ENCODE data around the gene SLC10A6. TPM values are rescaled to one million over a fixed set of nuclear protein-coding genes. Genes with fewer than 3 reads are reported as not detected.

SLC10A6 gene
- not detected for total RNA-seq
- polyA plus RNA-seq, result not detected

- H3K9me3 Mint-ChIP-seq, result peaks cover 0 to 4% (median 0%) of the 10 kb centered on the region in 7 donors
- no peak within 1 kb of the TSS for H3K27ac Mint-ChIP-seq
- H3K27me3 ChIP-seq (ENCODE audit: control insufficient read depth, insufficient read depth, low read length), result no peaks in the 10 kb centered on the region
- H3K4me3 Mint-ChIP-seq, result no peak within 1 kb of the TSS
- peaks cover 4% of the 10 kb centered on the region for H3K27me3 Mint-ChIP-seq
- no peaks in the 10 kb centered on the region for H3K4me1 Mint-ChIP-seq
- no peaks in the 10 kb centered on the region for H3K4me1 ChIP-seq (ENCODE audit: control insufficient read depth, insufficient read depth, low read length, poor library complexity, severe bottlenecking)
- H3K4me3 ChIP-seq (ENCODE audit: low read depth, low read length), result no peak within 1 kb of the TSS
- no peak within 1 kb of the TSS for H3K27ac ChIP-seq (ENCODE audit: insufficient read depth, low read length, poor library complexity, severe bottlenecking)
- H3K9me3 ChIP-seq (ENCODE audit: control insufficient read depth in 2 of 2, low read length in 2 of 2), result no peaks in the 10 kb centered on the region
- no peaks in the 10 kb centered on the region for H3K36me3 ChIP-seq (ENCODE audit: control insufficient read depth, insufficient read depth, low read length)
- H3K36me3 Mint-ChIP-seq, result no peaks in the 10 kb centered on the region
- ATAC-seq (ENCODE audit: low read depth in 2 of 2) (no peak), DNase-seq (no peak)
Observed at GRCh38 chr4:86848732-86849619, at the start of gene SLC10A6. SLC10A6 (minus strand) TSS chr4:86849384; CDS start chr4:86849115, 269 bp downstream.

- DNase-seq (no peak), ATAC-seq (ENCODE audit: low read depth in 2 of 2) (no peak)
- H3K36me3 ChIP-seq (ENCODE audit: control insufficient read depth, insufficient read depth, low read length), result no peaks in the 10 kb centered on the region
- Mint-ChIP-seq H3K4me3 (no peak overlapping the region), H3K27me3 (peaks cover 17% of the 10 kb centered on the region), H3K36me3 (no peaks in the 10 kb centered on the region), H3K4me1 (no peaks in the 10 kb centered on the region), H3K27ac (no peak overlapping the region), H3K9me3 (no peaks in the 10 kb centered on the region)
- no peak overlapping the region for H3K27ac ChIP-seq (ENCODE audit: insufficient read depth, low read length, poor library complexity, severe bottlenecking)
- H3K27me3 ChIP-seq (ENCODE audit: control insufficient read depth, insufficient read depth, low read length), result no peaks in the 10 kb centered on the region
- no peaks in the 10 kb centered on the region for H3K9me3 ChIP-seq (ENCODE audit: control insufficient read depth in 2 of 2, low read length in 2 of 2)
- no peak overlapping the region for H3K4me3 ChIP-seq (ENCODE audit: low read depth, low read length)
- H3K4me1 ChIP-seq (ENCODE audit: control insufficient read depth, insufficient read depth, low read length, poor library complexity, severe bottlenecking), result no peaks in the 10 kb centered on the region
Observed at GRCh38 chr4:86898562-86898961, 49.4 kb upstream of the SLC10A6 start.

GRCh38 chr4:86896596-86896995 lies 47.4 kb upstream of the SLC10A6 start:
- no peaks in the 10 kb centered on the region for H3K9me3 ChIP-seq (ENCODE audit: control insufficient read depth in 2 of 2, low read length in 2 of 2)
- Mint-ChIP-seq H3K27ac (no peak overlapping the region), H3K27me3 (peaks cover 15% of the 10 kb centered on the region), H3K36me3 (no peaks in the 10 kb centered on the region), H3K4me3 (no peak overlapping the region), H3K9me3 (no peaks in the 10 kb centered on the region), H3K4me1 (peaks cover 0 to 8% (median 4%) of the 10 kb centered on the region in 4 donors)
- ATAC-seq (ENCODE audit: low read depth in 2 of 2) (no peak), DNase-seq (no peak)
- no peak overlapping the region for H3K4me3 ChIP-seq (ENCODE audit: low read depth, low read length)
- no peaks in the 10 kb centered on the region for H3K36me3 ChIP-seq (ENCODE audit: control insufficient read depth, insufficient read depth, low read length)
- H3K4me1 ChIP-seq (ENCODE audit: control insufficient read depth, insufficient read depth, low read length, poor library complexity, severe bottlenecking), result peaks cover 12% of the 10 kb centered on the region
- no peak overlapping the region for H3K27ac ChIP-seq (ENCODE audit: insufficient read depth, low read length, poor library complexity, severe bottlenecking)
- H3K27me3 ChIP-seq (ENCODE audit: control insufficient read depth, insufficient read depth, low read length), result peaks cover 3% of the 10 kb centered on the region

GRCh38 chr4:86895692-86896488 lies 46.7 kb upstream of the SLC10A6 start:
- Mint-ChIP-seq H3K27me3 (peaks cover 20% of the 10 kb centered on the region), H3K27ac (no peak overlapping the region), H3K4me3 (no peak overlapping the region), H3K9me3 (no peaks in the 10 kb centered on the region), H3K36me3 (no peaks in the 10 kb centered on the region), H3K4me1 (peaks cover 0 to 15% (median 8%) of the 10 kb centered on the region in 4 donors)
- H3K27me3 ChIP-seq (ENCODE audit: control insufficient read depth, insufficient read depth, low read length), result peaks cover 10% of the 10 kb centered on the region
- no peaks in the 10 kb centered on the region for H3K36me3 ChIP-seq (ENCODE audit: control insufficient read depth, insufficient read depth, low read length)
- H3K4me1 ChIP-seq (ENCODE audit: control insufficient read depth, insufficient read depth, low read length, poor library complexity, severe bottlenecking), result peaks cover 14% of the 10 kb centered on the region
- H3K4me3 ChIP-seq (ENCODE audit: low read depth, low read length), result no peak overlapping the region
- ATAC-seq (ENCODE audit: low read depth in 2 of 2), result no peak
- no peaks in the 10 kb centered on the region for H3K9me3 ChIP-seq (ENCODE audit: control insufficient read depth in 2 of 2, low read length in 2 of 2)
- H3K27ac ChIP-seq (ENCODE audit: insufficient read depth, low read length, poor library complexity, severe bottlenecking), result no peak overlapping the region
- DNase-seq, result peak in 2 of 3 donors; percentile 32 to 62

- Histone ChIP-seq H3K4me1 (ENCODE audit: control insufficient read depth, insufficient read depth, low read length, poor library complexity, severe bottlenecking) (peaks cover 14% of the 10 kb centered on the region), H3K4me3 (ENCODE audit: low read depth, low read length) (no peak overlapping the region), H3K36me3 (ENCODE audit: control insufficient read depth, insufficient read depth, low read length) (no peaks in the 10 kb centered on the region), H3K9me3 (ENCODE audit: control insufficient read depth in 2 of 2, low read length in 2 of 2) (no peaks in the 10 kb centered on the region), H3K27ac (ENCODE audit: insufficient read depth, low read length, poor library complexity, severe bottlenecking) (no peak overlapping the region), H3K27me3 (ENCODE audit: control insufficient read depth, insufficient read depth, low read length) (peaks cover 15% of the 10 kb centered on the region)
- DNase-seq, result no peak
- H3K4me3 Mint-ChIP-seq, result no peak overlapping the region
- H3K4me1 Mint-ChIP-seq, result peaks cover 0 to 17% (median 8%) of the 10 kb centered on the region in 4 donors
- no peak for ATAC-seq (ENCODE audit: low read depth in 2 of 2)
- no peak overlapping the region for H3K27ac Mint-ChIP-seq
- peaks cover 30% of the 10 kb centered on the region for H3K27me3 Mint-ChIP-seq
- no peaks in the 10 kb centered on the region for H3K36me3 Mint-ChIP-seq
- H3K9me3 Mint-ChIP-seq, result peaks cover 0 to under 1% (median 0%) of the 10 kb centered on the region in 7 donors
Observed at GRCh38 chr4:86894455-86894854, 45.3 kb upstream of the SLC10A6 start.

- Histone ChIP-seq H3K9me3 (ENCODE audit: control insufficient read depth in 2 of 2, low read length in 2 of 2) (no peaks in the 10 kb centered on the region), H3K4me1 (ENCODE audit: control insufficient read depth, insufficient read depth, low read length, poor library complexity, severe bottlenecking) (peaks cover 14% of the 10 kb centered on the region), H3K36me3 (ENCODE audit: control insufficient read depth, insufficient read depth, low read length) (no peaks in the 10 kb centered on the region), H3K4me3 (ENCODE audit: low read depth, low read length) (no peak overlapping the region), H3K27me3 (ENCODE audit: control insufficient read depth, insufficient read depth, low read length) (peaks cover 18% of the 10 kb centered on the region), H3K27ac (ENCODE audit: insufficient read depth, low read length, poor library complexity, severe bottlenecking) (no peak overlapping the region)
- Mint-ChIP-seq H3K4me3 (peak overlapping the region in 1 of 4 donors; percentile 27), H3K27me3 (peaks cover 35% of the 10 kb centered on the region), H3K9me3 (peaks cover 0 to 2% (median 0%) of the 10 kb centered on the region in 7 donors), H3K27ac (no peak overlapping the region), H3K4me1 (peaks cover 0 to 17% (median 8%) of the 10 kb centered on the region in 4 donors), H3K36me3 (no peaks in the 10 kb centered on the region)
- DNase-seq (no peak), ATAC-seq (ENCODE audit: low read depth in 2 of 2) (no peak)
Observed at GRCh38 chr4:86893136-86893535, 44.0 kb upstream of the SLC10A6 start.

GRCh38 chr4:86892636-86892960 lies 43.4 kb upstream of the SLC10A6 start:
- H3K4me1 ChIP-seq (ENCODE audit: control insufficient read depth, insufficient read depth, low read length, poor library complexity, severe bottlenecking), result peaks cover 14% of the 10 kb centered on the region
- no peak overlapping the region for H3K4me3 ChIP-seq (ENCODE audit: low read depth, low read length)
- Mint-ChIP-seq H3K9me3 (peaks cover 0 to 4% (median 0%) of the 10 kb centered on the region in 7 donors), H3K36me3 (peaks cover 3% of the 10 kb centered on the region), H3K27ac (peak overlapping the region in 1 of 3 donors; percentile 42), H3K27me3 (peaks cover 35% of the 10 kb centered on the region), H3K4me1 (peaks cover 0 to 17% (median 8%) of the 10 kb centered on the region in 4 donors), H3K4me3 (peak overlapping the region in 3 of 4 donors; percentile 36 to 85 (median 78))
- H3K27ac ChIP-seq (ENCODE audit: insufficient read depth, low read length, poor library complexity, severe bottlenecking), result no peak overlapping the region
- H3K36me3 ChIP-seq (ENCODE audit: control insufficient read depth, insufficient read depth, low read length), result no peaks in the 10 kb centered on the region
- ATAC-seq (ENCODE audit: low read depth in 2 of 2) (no peak), DNase-seq (no peak)
- peaks cover 21% of the 10 kb centered on the region for H3K27me3 ChIP-seq (ENCODE audit: control insufficient read depth, insufficient read depth, low read length)
- H3K9me3 ChIP-seq (ENCODE audit: control insufficient read depth in 2 of 2, low read length in 2 of 2), result no peaks in the 10 kb centered on the region

Data from CD4-positive, CD25-positive, alpha-beta regulatory T cell (primary cell).